ENCODE data around the gene RASA3. TPM values are rescaled to one million over a fixed set of nuclear protein-coding genes. Genes with fewer than 3 reads are reported as not detected.

The RASA3 gene
- total and polyA plus RNA-seq, 10 of the 15 experiments (the other 5 are each of a cell fraction or from before 2014, with no cell fraction given), result 0.79 to 33.9 (median 17.6) TPM

DNA sequence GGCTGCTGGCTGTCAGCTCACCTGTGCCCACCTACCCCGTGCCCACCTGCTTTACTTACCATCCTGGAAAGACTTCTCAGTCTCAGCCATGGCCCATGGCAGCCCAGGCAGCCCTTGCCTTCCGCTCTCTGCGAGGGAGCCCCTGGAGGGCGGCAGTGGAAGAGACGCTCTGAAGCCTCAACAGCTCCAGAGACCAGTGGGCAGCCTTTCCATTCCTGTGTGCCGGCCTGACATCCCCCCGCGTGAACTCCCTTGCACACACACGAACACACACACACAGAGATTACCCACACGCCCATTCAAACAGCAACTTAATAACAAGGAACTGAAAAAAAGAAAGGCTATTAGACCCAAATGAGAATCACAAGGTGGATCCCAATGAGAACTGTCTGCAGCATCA, 14.2 kb upstream of the RASA3 start (continued):
- TF ChIP-seq ATF7 (IDR thresholded peaks at IDR 0.05; ENCODE audit: low read depth) (peak; percentile 38; the same call in 1 of the 2 replicates), POU2F2 (IDR thresholded peaks at IDR 0.05; ENCODE audit: borderline replicate concordance, low read depth, low read length) (no peak), CHD4 (IDR thresholded peaks at IDR 0.05) (no peak), TARDBP (IDR thresholded peaks at IDR 0.05; ENCODE audit: borderline replicate concordance) (no peak), PAX8 (IDR thresholded peaks at IDR 0.05) (no peak), MYC (IDR thresholded peaks at IDR 0.05; ENCODE audit: insufficient read depth, insufficient read length, insufficient replicate concordance, low read length, severe bottlenecking) (no peak), IRF4 (IDR thresholded peaks at IDR 0.05; ENCODE audit: low read depth, low read length) (no peak), ZBED1 (IDR thresholded peaks at IDR 0.05; ENCODE audit: borderline replicate concordance) (no peak), ZSCAN29 (IDR thresholded peaks at IDR 0.05) (no peak), DPF2 (IDR thresholded peaks at IDR 0.05) (peak; percentile 73), ZNF622 (IDR thresholded peaks at IDR 0.05) (no peak), NR2F1 (conservative IDR thresholded peaks at IDR 0.05) (no peak), KAT2A (conservative IDR thresholded peaks at IDR 0.05; ENCODE audit: control insufficient read depth, low read depth, low read length) (no peak), NR2C2 (IDR thresholded peaks at IDR 0.05; ENCODE audit: borderline replicate concordance, control insufficient read depth, insufficient read length, low read depth) (no peak), MEF2A (IDR thresholded peaks at IDR 0.05; ENCODE audit: insufficient read depth, low read depth, low read length) (no peak), NBN (IDR thresholded peaks at IDR 0.05) (peak; percentile 69; the same call in 1 of the 2 replicates), RCOR1 (conservative IDR thresholded peaks at IDR 0.05; ENCODE audit: low read depth, low read length) (no peak), GABPA (IDR thresholded peaks at IDR 0.05; ENCODE audit: low read depth) (no peak), POLR2A (IDR thresholded peaks at IDR 0.05; ENCODE audit: low read depth, low read length) (no peak), NRF1 (conservative IDR thresholded peaks at IDR 0.05; ENCODE audit: low read depth, low read length) (no peak)
- TF ChIP-seq, protein P1, sequence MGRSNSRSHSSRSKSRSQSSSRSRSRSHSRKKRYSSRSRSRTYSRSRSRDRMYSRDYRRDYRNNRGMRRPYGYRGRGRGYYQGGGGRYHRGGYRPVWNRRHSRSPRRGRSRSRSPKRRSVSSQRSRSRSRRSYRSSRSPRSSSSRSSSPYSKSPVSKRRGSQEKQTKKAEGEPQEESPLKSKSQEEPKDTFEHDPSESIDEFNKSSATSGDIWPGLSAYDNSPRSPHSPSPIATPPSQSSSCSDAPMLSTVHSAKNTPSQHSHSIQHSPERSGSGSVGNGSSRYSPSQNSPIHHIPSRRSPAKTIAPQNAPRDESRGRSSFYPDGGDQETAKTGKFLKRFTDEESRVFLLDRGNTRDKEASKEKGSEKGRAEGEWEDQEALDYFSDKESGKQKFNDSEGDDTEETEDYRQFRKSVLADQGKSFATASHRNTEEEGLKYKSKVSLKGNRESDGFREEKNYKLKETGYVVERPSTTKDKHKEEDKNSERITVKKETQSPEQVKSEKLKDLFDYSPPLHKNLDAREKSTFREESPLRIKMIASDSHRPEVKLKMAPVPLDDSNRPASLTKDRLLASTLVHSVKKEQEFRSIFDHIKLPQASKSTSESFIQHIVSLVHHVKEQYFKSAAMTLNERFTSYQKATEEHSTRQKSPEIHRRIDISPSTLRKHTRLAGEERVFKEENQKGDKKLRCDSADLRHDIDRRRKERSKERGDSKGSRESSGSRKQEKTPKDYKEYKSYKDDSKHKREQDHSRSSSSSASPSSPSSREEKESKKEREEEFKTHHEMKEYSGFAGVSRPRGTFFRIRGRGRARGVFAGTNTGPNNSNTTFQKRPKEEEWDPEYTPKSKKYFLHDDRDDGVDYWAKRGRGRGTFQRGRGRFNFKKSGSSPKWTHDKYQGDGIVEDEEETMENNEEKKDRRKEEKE (IDR thresholded peaks at IDR 0.05), result no peak
- TF ChIP-seq, protein P2, sequence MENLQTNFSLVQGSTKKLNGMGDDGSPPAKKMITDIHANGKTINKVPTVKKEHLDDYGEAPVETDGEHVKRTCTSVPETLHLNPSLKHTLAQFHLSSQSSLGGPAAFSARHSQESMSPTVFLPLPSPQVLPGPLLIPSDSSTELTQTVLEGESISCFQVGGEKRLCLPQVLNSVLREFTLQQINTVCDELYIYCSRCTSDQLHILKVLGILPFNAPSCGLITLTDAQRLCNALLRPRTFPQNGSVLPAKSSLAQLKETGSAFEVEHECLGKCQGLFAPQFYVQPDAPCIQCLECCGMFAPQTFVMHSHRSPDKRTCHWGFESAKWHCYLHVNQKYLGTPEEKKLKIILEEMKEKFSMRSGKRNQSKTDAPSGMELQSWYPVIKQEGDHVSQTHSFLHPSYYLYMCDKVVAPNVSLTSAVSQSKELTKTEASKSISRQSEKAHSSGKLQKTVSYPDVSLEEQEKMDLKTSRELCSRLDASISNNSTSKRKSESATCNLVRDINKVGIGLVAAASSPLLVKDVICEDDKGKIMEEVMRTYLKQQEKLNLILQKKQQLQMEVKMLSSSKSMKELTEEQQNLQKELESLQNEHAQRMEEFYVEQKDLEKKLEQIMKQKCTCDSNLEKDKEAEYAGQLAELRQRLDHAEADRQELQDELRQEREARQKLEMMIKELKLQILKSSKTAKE (IDR thresholded peaks at IDR 0.05; ENCODE audit: low read depth, poor library complexity, severe bottlenecking), result no peak
- TF ChIP-seq, protein P3, sequence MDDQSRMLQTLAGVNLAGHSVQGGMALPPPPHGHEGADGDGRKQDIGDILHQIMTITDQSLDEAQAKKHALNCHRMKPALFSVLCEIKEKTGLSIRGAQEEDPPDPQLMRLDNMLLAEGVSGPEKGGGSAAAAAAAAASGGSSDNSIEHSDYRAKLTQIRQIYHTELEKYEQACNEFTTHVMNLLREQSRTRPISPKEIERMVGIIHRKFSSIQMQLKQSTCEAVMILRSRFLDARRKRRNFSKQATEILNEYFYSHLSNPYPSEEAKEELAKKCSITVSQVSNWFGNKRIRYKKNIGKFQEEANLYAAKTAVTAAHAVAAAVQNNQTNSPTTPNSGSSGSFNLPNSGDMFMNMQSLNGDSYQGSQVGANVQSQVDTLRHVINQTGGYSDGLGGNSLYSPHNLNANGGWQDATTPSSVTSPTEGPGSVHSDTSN (IDR thresholded peaks at IDR 0.05; ENCODE audit: insufficient replicate concordance, low read depth, low read length), result no peak
- TF ChIP-seq, protein P4, sequence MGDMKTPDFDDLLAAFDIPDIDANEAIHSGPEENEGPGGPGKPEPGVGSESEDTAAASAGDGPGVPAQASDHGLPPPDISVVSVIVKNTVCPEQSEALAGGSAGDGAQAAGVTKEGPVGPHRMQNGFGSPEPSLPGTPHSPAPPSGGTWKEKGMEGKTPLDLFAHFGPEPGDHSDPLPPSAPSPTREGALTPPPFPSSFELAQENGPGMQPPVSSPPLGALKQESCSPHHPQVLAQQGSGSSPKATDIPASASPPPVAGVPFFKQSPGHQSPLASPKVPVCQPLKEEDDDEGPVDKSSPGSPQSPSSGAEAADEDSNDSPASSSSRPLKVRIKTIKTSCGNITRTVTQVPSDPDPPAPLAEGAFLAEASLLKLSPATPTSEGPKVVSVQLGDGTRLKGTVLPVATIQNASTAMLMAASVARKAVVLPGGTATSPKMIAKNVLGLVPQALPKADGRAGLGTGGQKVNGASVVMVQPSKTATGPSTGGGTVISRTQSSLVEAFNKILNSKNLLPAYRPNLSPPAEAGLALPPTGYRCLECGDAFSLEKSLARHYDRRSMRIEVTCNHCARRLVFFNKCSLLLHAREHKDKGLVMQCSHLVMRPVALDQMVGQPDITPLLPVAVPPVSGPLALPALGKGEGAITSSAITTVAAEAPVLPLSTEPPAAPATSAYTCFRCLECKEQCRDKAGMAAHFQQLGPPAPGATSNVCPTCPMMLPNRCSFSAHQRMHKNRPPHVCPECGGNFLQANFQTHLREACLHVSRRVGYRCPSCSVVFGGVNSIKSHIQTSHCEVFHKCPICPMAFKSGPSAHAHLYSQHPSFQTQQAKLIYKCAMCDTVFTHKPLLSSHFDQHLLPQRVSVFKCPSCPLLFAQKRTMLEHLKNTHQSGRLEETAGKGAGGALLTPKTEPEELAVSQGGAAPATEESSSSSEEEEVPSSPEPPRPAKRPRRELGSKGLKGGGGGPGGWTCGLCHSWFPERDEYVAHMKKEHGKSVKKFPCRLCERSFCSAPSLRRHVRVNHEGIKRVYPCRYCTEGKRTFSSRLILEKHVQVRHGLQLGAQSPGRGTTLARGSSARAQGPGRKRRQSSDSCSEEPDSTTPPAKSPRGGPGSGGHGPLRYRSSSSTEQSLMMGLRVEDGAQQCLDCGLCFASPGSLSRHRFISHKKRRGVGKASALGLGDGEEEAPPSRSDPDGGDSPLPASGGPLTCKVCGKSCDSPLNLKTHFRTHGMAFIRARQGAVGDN (IDR thresholded peaks at IDR 0.05), result peak; percentile 69; the same call in 1 of the 2 replicates

Data from GM12878 (cell line).